GM12878 (cell line): ENCODE data around the gene KLHDC9. TPM values are rescaled to one million over a fixed set of nuclear protein-coding genes. Genes with fewer than 3 reads are reported as not detected.
A peak's percentile ranks its signal among the peaks of the same experiment; 100 is the strongest.

Experiments used
- CUX1 ChIP-seq: IDR thresholded peaks from 2 replicates; pipeline ENCODE4 v1.6.1; 2012; ENCODE audit warnings: improper control_type of control experiment, low read depth, low read length; ENCODE audit not compliant: insufficient replicate concordance
- EP300 ChIP-seq, 2 experiments: fragments of 150-350 bp in 1 of 2; IDR thresholded peaks; 2 replicates each; pipeline ENCODE4 v1.6.1; 2011 to 2012; ENCODE audit warnings: low read depth in 2 of 2, low read length in 2 of 2, borderline replicate concordance in 1 of 2, improper control_type of control experiment in 1 of 2, inconsistent platforms in 1 of 2; ENCODE audit not compliant: control insufficient read depth in 1 of 2
- HDAC2 ChIP-seq: fragments of 200-600 bp; sonication (generic); IDR thresholded peaks from 2 replicates; pipeline ENCODE4 v1.6.1; 2017
- MAX ChIP-seq: IDR thresholded peaks from 2 replicates; pipeline ENCODE4 v1.6.1; 2012; ENCODE audit warnings: low read depth, low read length, improper control_type of control experiment
- MEF2B ChIP-seq: fragments of 450-650 bp; IDR thresholded peaks from 2 replicates; pipeline ENCODE4 v1.6.1; 2018; ENCODE audit warnings: mild to moderate bottlenecking, moderate library complexity; ENCODE audit not compliant: partially characterized antibody, poor library complexity, severe bottlenecking
- PKNOX1 ChIP-seq: fragments of 450-650 bp; IDR thresholded peaks from 2 replicates; pipeline ENCODE4 v1.6.1; 2016; ENCODE audit warnings: mild to moderate bottlenecking
- SMAD1 ChIP-seq: fragments of 450-650 bp; IDR thresholded peaks from 2 replicates; pipeline ENCODE4 v1.6.1; 2018; ENCODE audit warnings: mild to moderate bottlenecking, low read depth; ENCODE audit not compliant: partially characterized antibody
- SRF ChIP-seq, 2 experiments: IDR thresholded peaks; 2 replicates each; pipeline ENCODE4 v1.6.1; 2011; ENCODE audit warnings: low read depth in 2 of 2, low read length in 2 of 2, mild to moderate bottlenecking in 1 of 2, moderate library complexity in 1 of 2
- SUPT20H ChIP-seq: IDR thresholded peaks from 2 replicates; pipeline ENCODE4 v1.6.1; 2011; ENCODE audit warnings: low read depth, mild to moderate bottlenecking, low read length, moderate library complexity, borderline replicate concordance; ENCODE audit not compliant: control insufficient read depth
- USF1 ChIP-seq: IDR thresholded peaks from 2 replicates; pipeline ENCODE4 v1.6.1; 2011; ENCODE audit warnings: borderline replicate concordance, low read depth, mild to moderate bottlenecking, moderate library complexity, mixed read lengths, low read length; ENCODE audit not compliant: insufficient read depth; ENCODE audit errors: extremely low read length
- USF2 ChIP-seq: IDR thresholded peaks from 2 replicates; pipeline ENCODE4 v1.6.1; 2011; ENCODE audit warnings: low read depth, low read length, improper control_type of control experiment, borderline replicate concordance
- ZNF687 ChIP-seq: fragments of 450-650 bp; IDR thresholded peaks from 2 replicates; pipeline ENCODE4 v1.6.1; 2017; ENCODE audit warnings: mild to moderate bottlenecking, moderate library complexity
- ZZZ3 ChIP-seq: IDR thresholded peaks from 2 replicates; pipeline ENCODE4 v1.6.1; 2011; ENCODE audit warnings: low read depth; ENCODE audit not compliant: control insufficient read depth, insufficient read length
- polyA plus RNA-seq, 11 experiments: library from polyadenylated mRNA; depleted of rRNA in 4 of 11; unstranded in 6 of 11; stranded (reverse) in 5 of 11; fragments of >200 nt; fragmentation: Nextera tagmentation in 4 of 11; fragmentation: Illumina TruSeq in 1 of 11; extraction: Ambion mirVana in 4 of 11; extraction: Trizol in 1 of 11; gene quantifications; 1 replicate in 1 of 11; 2 replicates in 10 of 11; pipeline versions ENCODE4 v1.2.1 to v1.2.3, GENCODE V29; 2011 to 2016; ENCODE audit warnings: inconsistent platforms in 2 of 11, missing spikeins in 2 of 11, low read depth in 1 of 11
- total RNA-seq, 4 experiments: library from RNA; depleted of rRNA in 3 of 4; stranded (reverse); fragments of >200 nt in 3 of 4; fragmentation: Illumina TruSeq in 1 of 4; extraction: Trizol in 1 of 4; gene quantifications; 2 replicates each; pipeline versions ENCODE4 v1.2.1 to v1.2.3, GENCODE V29; 2013 to 2021

KLHDC9 gene
- total and polyA plus RNA-seq, 10 of the 15 experiments (the other 5 are each of a cell fraction or from before 2014, with no cell fraction given), result 0.66 to 4.9 (median 2.6) TPM

- TF ChIP-seq ZNF687 (peak; percentile 91), USF1 (no peak), ZZZ3 (no peak), CUX1 (no peak), MEF2B (no peak), SUPT20H (no peak), SRF (IDR thresholded peaks at IDR 0.05; ENCODE audit: low read depth in 2 of 2, low read length in 2 of 2) (no peak), SMAD1 (no peak), MAX (0 out of 2 replicates have a peak, but pooled peaks have one; percentile 27), EP300 (IDR thresholded peaks at IDR 0.05; ENCODE audit: borderline replicate concordance in 1 of 2, control insufficient read depth in 1 of 2, low read depth in 2 of 2, low read length in 2 of 2) (no peak), PKNOX1 (0 out of 2 replicates have a peak, but pooled peaks have one; percentile 16), USF2 (no peak), HDAC2 (no peak)
These were observed 21.1 kb downstream of the KLHDC9 start (continued) for GRCh38 chr1:161119092-161119903.
